ENCODE data around the gene COL15A1.

GRCh38 chr9:98994172-98995058, 50.7 kb downstream of the COL15A1 start:
- TF ChIP-seq, protein P1, sequence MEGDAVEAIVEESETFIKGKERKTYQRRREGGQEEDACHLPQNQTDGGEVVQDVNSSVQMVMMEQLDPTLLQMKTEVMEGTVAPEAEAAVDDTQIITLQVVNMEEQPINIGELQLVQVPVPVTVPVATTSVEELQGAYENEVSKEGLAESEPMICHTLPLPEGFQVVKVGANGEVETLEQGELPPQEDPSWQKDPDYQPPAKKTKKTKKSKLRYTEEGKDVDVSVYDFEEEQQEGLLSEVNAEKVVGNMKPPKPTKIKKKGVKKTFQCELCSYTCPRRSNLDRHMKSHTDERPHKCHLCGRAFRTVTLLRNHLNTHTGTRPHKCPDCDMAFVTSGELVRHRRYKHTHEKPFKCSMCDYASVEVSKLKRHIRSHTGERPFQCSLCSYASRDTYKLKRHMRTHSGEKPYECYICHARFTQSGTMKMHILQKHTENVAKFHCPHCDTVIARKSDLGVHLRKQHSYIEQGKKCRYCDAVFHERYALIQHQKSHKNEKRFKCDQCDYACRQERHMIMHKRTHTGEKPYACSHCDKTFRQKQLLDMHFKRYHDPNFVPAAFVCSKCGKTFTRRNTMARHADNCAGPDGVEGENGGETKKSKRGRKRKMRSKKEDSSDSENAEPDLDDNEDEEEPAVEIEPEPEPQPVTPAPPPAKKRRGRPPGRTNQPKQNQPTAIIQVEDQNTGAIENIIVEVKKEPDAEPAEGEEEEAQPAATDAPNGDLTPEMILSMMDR (IDR thresholded peaks at IDR 0.05): no peak
- no peak for TF ChIP-seq POLR2A (IDR thresholded peaks at IDR 0.05)

All from transverse colon (tissue), 3 donors.